Measurements from ENCODE around the gene ADPRS.

Gene ADPRS

DNA sequence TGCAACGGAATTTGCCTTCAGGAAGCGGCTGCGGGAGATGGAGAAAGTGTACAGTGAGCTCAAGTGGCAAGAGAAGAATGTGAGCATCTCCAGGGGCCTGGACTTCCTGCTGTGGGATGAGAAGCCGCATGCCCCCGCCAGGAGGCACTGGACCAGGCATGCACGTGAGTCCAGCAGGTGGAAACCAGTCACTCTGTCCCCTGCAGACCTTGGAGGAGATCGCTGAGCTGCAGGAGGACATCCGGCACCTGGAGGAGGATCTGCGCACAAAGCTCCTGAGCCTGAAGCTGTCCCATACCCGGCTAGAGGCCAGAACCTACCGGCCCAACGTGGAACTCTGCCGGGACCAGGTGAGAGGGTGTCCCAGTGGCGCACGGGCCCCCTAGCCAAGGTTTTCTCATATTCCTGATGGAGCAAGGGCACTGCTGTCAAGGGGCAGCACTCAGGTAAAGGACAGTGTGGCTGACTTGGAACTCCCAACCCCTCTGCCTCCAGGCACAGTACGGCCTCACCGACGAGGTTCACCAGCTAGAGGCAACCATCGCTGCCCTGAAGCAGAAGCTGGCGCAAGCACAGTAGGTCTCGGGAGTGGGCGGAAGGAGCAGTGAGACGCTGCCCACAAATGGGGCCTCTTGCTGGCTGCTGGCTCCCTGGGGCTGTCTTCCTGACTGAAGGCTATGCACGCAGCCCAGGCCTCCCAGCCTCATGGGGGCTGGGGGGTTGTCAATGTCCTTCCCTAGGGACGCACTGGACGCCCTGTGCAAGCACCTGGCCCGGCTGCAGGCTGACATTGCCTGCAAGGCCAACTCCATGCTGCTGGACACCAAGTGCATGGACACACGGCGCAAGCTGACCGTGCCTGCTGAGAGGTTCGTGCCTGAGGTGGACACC lies 1.2 kb upstream of the ADPRS start:
- DNase-seq (ENCODE audit: low read depth), result no peak

DNA sequence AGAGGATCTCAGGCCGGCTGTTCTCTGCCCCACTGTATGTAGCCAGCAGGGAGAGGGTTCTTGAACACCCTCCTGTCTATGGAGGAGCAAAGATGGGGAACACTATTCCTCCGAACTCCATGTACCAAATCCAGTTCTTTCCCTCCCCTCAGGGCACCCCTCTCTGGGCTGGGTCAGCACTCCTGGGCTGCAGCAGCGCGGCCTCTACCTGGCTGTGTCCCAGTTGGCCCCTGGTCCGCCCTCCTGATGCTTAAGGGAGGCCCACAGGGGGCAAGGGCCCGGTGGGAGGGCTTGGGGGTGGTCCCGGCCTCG lies 471 bp upstream of the ADPRS start:
- no peak for DNase-seq (ENCODE audit: low read depth)

DNA sequence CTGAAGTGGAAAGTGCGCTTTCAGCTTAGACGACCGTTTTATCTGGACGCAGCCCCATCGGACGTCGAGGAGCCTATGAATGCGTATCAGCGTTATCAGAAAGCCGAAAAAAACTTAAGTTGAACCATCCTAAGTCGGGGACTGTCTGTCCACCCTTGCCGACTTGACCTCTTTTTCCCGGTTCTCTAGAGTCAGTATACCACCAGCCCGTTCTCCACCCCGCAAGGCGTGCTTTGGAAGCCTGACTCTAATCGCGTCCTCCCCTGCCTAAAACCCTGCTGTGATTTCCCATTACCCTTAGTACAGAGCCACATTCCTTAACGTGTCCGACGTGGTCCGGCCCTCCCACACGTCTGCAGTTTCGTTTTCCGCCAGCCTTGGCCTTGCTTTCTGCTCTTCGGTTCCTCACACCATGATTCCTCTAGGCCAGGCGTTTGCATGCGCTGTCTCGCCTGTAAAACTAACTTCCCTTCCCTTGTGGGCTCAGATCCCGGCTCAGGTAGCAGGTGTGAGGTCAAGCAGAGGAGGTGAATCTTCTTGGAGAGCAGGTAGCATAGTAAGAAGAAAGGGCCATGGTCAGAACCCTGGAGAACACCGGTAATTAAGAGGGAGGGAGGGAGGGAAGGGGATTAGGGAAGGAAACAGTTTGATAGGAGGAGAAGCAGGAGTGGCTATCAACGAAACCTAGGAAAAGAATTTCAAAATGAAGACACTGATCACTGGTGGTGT lies 865 bp downstream of the ADPRS start:
- DNase-seq (ENCODE audit: low read depth), result no peak

DNA sequence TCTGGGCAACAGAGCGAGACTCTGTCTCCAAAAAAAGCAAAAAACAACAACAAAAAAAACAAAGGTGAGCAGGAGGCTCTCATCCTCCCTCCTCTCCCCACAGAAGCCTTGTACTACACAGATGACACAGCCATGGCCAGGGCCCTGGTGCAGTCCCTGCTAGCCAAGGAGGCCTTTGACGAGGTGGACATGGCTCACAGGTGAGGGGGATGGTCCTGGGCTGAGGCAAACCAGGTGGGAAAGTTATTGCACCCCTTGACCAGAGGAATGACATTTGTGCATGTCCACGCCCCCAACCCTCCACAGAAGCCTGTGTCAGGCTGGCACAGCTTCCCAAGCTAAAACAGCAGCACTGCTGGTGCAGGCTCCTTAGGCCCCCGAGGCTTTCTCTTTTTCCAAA lies 2.4 kb downstream of the ADPRS start:
- DNase-seq (ENCODE audit: low read depth), result no peak

DNA sequence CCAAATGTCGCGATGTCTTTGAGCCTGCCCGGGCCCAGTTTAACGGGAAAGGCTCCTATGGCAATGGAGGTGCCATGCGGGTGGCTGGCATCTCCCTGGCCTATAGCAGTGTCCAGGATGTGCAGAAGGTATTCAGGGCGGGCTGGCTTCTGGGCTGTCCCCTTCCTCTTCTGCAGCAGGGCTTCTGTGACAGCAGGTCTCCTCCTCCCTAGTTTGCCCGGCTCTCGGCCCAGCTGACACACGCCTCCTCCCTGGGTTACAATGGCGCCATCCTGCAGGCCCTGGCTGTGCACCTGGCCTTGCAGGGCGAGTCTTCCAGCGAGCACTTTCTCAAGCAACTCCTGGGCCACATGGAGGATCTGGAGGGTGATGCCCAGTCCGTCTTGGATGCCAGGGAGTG lies 3.0 kb downstream of the ADPRS start:
- no peak for DNase-seq (ENCODE audit: low read depth)

DNA sequence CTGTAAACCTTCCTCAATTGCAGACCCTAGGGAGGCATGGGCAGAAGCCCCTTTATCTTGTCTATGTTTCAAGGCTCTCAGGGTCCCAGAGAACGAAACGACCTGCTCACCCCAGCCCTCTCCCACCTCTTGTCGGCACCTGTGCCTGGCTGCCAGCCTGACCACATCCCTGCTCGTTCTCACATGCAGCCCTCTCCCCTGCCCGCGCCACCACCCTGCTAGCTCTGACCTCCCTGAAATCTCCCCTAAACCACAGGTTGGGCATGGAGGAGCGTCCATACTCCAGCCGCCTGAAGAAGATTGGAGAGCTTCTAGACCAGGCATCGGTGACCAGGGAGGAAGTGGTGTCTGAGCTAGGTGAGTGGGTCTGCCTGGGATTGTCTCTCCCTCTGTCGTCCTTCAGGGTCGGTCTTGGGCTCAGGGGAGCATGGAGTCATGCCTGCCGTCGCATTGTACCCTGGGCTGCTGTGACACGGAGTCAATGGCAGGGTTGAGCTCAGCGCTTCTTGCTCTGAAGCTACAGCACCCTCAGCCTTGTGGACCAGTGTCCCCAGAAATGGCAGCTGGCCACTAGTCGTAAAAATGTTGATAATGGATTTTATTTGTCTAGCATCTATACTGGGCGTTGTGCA lies 3.6 kb downstream of the ADPRS start:
- DNase-seq (ENCODE audit: low read depth), result no peak

DNA sequence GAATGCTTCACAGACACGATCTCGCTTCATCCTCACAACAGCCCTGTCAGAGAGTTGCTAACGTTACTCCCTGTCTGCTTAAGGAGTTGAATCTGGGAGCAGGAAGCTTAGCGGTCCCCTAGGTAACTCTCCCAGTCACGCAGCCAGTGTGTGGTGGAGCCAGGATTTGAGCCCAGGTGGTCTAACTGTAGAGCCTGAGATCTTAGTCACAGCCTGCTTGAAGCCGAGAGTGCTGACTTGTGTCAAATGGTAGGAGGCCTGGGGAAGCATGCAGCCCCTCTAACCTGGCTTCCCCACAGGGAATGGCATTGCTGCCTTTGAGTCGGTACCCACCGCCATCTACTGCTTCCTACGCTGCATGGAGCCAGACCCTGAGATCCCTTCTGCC lies 4.1 kb downstream of the ADPRS start:
- no peak for DNase-seq (ENCODE audit: low read depth)

DNA sequence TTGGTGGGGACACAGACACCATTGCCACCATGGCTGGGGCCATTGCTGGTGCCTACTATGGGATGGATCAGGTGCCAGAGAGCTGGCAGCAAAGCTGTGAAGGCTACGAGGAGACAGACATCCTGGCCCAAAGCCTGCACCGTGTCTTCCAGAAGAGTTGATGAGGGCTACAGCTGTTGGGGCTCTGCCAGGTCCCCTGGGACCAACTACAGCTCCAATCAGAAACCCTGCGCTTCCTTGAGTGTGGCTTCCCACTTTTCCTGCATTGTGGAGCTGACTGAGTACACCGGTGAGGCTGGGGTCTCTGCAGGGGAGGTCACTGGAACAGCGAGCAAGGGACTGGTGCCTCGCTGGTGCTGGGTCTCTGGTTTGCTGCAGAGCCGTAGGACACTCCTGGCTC lies 4.5 kb downstream of the ADPRS start:
- DNase-seq (ENCODE audit: low read depth), result no peak

DNA sequence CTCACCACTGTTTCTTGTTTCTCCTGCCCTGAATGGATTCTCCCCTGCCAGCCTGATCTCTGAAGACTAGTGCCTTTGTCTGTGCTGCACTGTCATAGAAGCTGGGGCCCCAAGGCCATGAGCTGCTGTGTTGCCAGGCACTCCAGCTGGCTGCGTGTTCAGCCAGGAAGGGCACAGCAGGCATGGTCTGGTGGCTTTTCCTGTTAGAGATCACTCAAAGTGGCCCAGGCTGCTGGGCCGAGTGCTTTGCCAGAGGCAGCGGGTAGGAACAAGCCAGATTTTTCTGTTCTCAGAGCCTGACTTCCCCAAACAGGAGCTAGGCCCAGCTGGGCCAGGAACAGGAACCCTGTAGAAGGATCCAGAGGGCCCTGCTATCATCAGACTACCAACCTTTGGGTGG lies 5.2 kb downstream of the ADPRS start:
- no peak for DNase-seq (ENCODE audit: low read depth)

DNA sequence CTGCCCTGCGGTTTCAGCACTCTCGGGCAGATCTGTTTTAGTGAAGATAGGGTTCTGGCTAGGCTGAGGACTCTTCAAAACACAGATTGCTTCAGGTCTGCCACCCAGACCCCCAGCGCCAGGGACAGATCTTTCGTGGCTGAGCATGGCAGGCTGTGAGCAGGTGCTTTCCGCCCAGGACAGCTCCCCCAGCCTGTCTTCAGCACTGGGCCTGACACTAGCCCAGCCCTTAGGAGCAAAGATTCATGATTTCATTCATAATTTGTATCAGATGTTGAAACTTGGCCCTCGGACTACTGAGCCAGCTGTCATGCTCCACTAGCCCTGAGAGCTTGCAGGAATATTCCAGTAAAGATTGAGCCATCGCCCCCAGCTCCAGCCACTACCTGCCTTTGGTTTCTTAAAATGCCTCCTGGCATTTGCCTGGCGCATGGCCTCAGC lies 5.9 kb downstream of the ADPRS start:
- DNase-seq (ENCODE audit: low read depth), result no peak

DNA sequence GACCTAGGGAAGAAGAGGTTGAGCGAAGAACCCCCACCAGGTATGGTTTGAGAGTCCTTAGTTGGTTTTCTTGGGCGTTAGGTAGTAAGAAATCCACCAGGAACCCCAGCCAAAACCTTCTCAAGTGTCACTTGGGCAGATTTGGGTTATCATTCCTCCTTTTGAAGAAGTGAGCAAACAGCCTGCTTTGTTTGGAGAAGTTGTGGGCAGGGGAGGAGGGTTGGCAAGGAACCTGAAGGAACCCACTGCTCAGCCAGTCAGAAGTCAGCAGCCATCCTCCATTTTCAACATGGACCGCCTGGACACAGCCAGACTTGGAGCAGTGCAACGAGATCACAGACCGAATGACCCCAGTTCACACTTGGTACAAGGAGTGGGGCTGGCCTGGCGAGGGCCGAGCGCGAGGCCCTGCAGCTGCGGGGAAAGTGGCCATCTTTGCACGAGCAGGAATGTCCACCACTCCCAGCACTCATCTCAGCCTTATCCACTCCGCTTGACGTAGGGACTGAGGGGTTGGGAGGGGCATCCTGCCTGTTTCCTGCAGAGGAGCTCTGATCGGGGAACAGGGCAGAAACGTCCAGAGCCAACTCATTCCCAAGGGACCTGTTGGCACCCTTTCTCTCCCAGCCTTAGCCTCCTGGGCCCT lies 7.2 kb downstream of the ADPRS start:
- DNase-seq (ENCODE audit: low read depth), result no peak

DNA sequence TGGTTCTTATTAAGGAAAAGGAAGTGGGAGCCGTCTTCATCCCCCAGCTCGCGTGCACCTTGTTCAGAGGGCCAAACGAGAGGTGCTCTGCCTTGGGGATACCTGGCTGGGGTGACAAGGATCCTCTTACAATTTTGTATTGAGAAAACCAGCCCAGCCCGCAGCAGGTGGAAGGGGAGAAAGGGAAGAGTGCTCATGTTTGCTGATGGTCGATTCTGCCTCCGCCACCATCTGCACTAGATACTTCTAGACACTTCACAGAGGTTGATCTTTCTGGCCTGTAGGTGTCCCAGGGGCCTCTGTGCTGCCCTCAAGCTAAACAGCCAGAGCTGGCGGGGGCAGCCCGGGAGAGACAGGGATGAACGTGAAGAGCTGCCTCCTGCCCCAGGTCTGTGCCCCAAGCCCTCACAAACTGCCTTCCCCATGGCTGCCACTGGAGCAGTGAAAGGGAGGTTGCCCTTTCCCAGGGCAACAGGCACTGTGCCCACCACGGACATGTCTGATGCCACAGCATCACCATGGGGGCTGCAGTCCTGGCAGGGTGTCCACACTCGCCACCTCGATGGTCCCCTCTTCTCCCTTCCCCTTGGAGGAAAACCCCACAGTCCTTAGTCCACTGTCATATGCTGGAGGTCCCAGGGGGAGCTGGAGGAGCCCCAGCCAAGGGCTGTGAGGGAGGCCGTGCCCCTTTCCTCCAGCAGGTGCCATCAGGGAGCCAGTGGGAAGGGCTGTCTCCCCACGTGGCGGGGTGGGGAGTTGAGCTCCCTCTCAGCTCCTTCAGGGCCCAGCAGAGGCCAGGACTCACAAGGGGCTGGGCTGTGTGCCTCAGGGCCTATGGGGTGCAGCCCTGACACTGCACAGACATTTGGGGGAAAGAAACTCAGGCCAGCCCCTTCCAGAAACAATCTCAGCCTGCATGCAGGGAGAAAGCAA lies 8.1 kb downstream of the ADPRS start:
- no peak for DNase-seq (ENCODE audit: low read depth)

DNA sequence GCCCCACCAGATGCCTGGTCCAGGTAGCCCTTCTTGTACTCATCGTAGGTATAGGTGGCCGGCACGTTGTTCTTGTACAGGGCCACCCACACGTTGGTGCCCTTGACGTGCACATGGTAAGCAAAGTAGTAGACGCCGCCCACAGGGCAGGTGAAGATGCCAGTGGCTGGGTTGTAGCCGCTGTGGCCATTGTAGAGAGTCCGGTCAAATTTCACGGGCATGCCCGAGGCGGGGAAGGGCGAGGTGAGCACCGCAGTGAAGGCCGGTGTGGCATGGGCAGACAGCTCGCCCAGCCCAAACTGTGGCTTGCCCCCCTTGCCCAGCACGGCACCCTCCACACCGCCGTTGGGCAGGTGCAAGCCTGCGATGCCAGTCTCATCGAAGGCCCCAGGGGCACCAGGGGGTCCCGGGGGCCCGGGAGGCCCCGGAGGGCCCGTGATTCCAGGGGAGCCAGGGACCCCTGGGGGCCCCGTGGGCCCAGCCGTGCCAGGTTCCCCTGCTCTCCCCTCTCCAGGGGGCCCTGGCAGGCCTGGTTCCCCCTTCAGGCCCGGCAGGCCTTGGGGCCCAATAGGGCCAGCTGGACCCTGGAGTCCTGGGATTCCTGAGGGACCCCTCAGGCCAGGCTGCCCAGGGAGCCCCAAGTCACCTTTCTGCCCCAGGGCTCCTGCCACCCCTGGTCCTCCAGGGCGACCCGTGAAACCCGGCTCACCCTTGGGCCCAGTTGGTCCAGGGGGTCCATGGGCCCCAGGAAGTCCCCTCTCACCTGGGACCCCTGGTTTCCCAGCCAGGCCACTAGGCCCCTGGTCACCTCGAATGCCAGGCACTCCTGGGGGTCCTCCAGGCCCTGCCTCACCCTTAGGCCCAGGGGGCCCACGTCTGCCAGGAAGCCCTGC lies 9.2 kb downstream of the ADPRS start:
- DNase-seq (ENCODE audit: low read depth), result no peak

DNA sequence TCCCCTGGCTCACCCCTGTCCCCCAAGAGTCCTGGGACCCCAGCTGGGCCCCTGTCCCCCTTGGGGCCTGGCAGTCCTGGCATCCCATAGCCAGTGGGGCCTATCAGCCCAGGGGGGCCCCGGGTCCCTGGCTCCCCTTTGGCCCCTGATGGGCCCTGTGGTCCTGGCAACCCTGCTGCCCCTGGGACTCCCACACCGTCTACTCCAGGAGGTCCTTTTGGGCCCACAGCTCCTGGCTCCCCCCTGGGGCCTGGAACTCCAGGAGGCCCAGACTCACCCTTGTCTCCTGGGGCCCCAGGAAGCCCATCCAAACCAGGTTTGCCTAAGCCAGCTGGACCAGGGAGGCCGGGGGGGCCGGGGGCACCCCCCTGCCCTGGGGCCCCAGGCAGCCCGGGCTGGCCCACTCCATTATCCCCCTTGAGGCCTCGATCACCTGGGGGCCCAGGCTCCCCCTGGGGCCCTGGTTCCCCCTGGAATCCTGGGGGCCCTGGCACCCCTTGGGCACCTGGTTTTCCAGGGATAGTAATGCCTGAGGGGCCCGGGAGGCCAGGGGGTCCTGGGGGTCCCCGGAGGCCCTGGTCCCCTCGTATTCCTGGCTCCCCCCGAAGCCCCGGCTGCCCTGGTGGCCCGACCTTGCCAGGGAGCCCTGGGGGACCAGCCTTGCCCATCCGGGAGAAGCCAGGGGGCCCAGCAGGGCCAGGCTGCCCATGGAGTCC lies 10.1 kb downstream of the ADPRS start:
- DNase-seq (ENCODE audit: low read depth), result no peak

DNA sequence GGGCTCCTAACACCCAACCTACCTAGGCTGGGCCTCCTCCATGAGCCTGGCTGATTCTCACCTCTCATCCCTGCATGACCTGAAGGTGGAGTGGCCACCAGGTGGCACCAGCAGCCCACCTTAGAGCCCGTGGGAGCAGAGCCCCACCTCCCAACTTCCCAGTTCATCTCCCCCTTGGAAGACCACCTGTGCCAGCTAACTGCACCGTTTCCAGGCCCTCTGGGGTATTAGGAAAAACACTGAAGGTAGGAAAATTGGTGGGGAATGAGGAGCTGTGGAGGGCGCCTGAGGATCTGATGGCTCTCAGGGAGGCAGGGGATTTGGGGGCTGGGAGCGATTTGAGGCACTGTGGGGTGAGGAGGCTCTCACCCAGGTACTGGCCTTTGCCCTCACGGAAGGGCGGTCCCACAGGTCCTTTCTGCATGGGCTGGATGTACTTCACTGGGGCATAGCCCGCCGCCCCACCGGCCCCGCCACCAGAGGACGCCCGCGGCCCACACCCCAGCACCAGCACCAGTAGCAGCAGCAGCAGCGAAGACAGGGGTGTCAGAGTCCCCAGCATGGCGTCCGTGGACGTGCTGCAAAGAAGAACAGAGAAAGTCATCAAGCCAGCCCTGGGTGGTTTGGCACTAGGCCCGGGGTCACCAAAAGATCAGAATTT lies 11.1 kb downstream of the ADPRS start:
- DNase-seq (ENCODE audit: low read depth), result no peak

DNA sequence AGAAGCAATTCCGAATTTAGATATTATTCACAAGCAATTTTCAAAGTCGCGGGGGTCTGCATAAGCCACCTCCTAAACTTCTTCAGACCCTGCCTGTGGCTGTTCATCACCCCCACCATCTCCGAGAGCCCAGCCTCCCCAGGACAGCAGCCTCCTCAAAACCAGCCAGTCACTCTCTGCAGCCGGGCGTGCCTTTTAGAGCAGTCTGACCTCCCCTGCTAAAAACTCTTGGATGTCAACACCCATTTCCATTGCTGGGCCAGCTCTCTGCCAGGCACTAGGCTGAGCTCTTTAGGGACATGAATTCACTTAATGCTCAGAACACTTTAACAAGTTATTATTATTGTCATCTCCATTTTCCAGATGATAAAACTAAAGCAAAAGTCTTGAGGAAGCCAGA lies 11.7 kb downstream of the ADPRS start:
- no peak for DNase-seq (ENCODE audit: low read depth)

DNA sequence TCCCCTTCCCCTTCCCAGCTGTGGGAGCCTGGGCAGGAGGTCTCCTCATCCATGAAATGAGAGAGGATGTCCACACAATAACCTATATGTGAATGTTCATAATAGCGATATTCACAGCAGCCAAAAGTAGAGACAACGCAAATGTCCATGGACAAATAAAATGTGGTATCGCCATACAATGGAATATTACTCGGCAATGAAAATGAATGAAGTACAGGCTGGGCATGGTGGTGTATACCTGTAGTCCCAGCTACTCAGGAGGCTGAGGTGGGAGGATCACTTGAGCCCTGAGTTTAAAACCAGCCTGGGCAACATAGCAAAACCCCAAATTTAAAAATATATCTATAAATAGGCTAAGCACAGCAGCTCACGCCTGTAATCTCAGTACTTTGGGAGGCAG lies 12.9 kb downstream of the ADPRS start:
- DNase-seq (ENCODE audit: low read depth), result no peak

DNA sequence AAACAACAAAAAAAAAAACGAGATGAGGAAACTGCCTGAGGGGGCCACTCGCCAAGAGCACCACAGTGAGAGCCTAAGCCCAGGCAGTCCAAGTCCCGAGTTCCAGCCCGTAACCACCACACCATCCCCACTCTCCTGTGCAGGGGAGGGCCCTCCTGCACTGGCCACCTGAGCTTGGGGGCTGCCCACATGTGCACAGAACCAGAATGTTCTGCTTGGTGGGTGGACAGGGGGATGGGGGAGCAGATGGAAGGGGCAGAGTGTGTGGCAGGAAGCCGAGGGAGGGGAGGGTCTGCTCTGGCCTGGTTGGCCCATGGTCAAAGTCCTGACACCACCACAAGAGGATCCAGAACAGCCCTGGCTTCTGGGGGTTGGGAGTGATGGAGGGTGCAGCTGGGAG lies 17.6 kb downstream of the ADPRS start:
- no peak for DNase-seq (ENCODE audit: low read depth)

DNA sequence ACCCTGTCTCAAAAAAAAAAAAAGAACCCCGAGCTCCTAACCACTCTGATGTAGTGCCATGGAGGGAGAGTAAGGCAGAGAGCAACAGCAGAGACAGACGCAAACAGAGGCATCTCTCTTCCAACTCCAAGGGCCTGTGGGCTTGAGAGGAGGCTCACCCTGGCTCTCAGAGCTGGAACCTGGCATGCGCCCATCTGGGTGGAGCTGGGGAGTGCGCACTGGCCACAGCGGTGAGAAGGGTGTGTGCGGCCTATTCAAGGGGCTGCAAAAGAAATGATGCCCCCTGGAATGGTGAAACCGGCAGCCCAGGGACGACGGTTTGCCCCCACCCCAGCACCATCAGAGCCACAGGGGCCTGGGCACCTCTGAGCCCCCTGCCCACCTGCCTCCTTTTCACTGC lies 18.7 kb downstream of the ADPRS start:
- DNase-seq (ENCODE audit: low read depth), result no peak

All from HS-5 (cell line).